Stimulated activated CD4-positive, alpha-beta T cell treated with anti-CD3 and anti-CD28 coated beads, Interleukin-15, amount 100 ng/mL, for 1 hour (primary cell): Measurements from ENCODE around the gene ASB13.
A peak's percentile ranks its signal among the peaks of the same experiment; 100 is the strongest.
"Not testable (repeated sequence)": the region's sequence is repeated elsewhere in the genome, so short reads cannot be mapped to it uniquely, and the experiment has no call there.

Source experiments
- DNase-seq, 2 donors: peaks; one replicate each; pipeline ENCODE4 v3.0.0-alpha.2; 2020; ENCODE audit warnings: low read depth in 1 of 2, low spot score in 1 of 2

The ASB13 gene

DNA sequence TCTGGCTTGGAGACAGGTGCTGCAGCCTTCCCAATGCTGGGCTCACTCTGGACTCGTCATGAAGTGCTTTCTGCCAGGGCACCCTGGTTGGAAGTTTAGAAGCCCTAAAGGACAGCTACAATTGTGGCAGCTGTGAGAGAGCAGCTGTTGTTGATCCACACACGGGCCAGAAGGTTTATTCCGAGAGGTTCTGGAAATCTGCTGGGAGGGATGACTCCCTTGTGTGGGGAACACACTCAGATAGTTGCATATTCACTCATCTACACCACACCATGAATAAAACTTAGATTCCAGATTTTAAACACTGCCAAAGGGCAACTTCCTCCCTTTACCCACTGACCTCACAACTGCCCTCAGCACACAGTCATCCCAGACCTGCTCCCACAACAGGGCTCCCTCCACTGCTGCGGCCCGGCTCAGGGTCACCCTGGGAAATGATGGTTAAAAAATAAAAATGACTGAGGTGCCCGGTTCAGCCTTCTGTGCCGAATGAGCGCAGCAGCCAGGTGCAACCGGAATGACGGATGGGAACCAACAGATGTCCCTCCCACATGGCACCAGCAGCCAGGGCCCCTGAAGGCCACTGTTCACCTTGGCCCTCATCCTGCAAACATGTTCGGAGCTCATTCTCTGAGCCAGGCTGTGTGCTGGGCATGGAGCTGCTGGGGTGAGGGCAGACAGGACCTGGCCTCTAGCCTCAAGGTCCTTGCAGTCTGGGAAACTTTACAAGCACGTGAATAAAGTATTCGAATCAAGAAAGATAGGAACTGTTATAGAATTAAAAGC is 40.2 kb downstream of the ASB13 start:
- DNase-seq: no peak

DNA sequence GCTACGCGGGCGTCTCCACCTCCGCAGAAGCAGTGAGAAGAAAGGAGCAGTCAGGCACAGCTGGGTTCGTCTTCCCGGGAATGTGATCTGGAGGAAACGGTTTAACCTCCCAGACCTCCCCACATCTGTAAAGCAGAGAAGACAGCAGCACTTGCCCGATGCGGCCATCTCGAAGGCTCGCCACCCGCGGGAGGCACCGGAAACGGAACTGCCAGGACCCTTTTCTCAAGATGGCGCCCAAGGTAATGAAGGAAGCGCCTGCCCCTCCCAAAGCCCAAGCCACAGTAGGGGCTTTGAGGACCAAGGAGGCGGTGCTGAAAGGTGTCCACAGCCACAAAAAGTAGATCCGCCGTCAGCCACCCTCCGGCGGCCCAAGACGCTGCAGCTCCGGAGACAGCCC is 41.7 kb downstream of the ASB13 start:
- no peak for DNase-seq

DNA sequence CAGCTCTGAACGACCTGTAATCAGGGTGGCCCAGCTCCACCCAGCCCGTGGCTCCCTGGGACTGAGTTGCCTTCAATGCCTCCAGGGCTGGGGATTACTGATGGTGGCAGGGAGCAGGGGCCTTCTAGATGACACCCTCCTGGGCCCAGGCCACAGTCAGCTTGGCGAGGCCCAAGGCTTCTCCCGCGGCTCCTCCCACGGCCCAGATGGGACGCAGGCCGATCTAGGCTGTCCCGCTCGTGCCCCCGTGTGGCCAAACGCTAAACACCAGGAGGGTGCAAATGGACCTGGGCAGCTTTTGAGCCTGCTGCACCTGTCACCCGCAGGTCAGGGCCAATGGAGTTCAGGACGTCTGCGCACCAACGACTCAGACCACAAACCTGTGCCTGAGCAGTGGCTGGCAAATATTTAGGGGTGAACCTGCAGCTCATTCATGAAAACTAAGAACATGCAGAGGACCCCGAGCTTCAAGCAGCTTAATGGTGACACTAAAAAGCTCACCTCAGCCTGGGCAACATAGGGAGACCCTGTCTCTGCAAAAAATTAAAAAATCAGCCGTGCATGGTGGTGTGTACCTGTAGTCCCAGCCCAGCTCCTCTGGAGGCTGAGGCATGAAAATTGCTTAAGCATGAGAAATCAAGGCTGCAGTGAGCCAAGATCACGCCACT is 43.2 kb downstream of the ASB13 start:
- DNase-seq: peak; percentile 63 to 75

DNA sequence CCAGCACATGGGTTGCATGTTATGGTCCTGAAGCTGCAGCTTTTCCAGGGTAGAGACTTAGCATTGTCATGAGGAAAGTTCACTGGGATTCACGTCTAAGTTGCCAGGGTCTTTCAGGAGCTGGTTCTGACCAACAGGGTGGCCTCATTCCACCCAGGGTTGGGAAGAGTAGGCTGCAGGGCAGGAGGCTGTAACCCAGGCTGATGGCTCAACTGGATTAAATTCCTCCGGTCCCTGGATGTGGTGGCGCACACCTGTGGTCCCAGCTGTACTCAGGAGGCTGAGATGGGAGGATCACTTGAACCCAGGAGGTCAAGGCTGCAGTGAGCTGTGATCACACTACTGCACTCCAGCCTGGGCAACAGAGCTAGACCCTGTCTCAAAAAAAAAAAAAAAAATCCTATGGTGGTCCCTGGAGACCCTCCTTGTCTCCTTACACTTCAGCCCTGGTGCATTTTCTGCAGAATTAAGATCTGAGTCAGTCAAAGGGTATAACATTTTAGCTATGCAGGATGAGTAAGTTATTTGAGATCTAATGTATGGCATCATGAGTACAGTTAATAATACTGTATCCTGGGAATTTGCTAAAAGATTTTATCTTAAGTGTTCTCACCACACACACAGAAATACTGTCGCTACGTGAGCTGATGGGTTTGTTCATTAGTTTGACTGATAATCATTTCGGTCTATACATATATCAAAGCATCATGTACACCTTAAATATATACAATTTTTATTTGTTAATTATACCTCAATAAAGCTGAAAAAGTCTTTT is 44.0 kb downstream of the ASB13 start:
- no peak for DNase-seq

DNA sequence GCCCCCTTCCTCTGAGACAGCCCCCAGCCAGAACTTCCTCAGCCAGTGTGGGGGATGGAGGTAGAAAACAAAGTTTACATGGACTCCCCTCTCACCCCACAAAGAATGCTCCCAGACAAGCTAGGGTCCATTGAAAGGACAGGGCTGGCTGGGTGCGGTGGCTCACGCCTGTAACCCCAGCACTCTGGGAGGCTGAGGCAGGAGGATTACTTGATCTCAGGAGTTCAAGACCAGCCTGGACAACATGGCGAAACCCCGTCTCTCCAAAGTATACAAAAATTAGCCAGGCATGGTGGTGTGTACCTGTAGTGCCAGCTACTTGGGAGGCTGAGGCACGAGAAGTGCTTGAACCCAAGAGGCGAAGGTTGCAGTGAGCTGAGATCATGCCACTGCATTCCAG is 45.0 kb downstream of the ASB13 start:
- DNase-seq: not testable (repeated sequence)

DNA sequence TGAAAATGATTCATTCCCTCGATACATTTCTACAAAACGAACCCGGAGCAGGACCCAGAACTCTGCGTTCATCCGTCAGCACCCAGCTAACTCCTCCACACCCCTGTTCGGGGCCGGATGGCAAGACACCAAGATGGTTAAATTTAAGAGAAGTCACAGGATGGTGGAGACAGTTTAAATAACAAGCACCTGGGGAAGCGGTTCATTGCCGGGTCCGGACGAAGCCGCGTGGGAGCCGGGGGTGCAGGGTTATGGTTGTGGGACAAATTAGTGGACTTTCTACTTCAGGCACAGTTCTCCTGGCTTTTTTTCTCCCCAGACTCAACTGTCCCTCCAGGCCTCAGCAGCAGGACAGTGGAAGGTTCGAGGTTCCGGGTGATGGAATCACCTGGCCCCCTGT is 45.4 kb downstream of the ASB13 start:
- no peak for DNase-seq

DNA sequence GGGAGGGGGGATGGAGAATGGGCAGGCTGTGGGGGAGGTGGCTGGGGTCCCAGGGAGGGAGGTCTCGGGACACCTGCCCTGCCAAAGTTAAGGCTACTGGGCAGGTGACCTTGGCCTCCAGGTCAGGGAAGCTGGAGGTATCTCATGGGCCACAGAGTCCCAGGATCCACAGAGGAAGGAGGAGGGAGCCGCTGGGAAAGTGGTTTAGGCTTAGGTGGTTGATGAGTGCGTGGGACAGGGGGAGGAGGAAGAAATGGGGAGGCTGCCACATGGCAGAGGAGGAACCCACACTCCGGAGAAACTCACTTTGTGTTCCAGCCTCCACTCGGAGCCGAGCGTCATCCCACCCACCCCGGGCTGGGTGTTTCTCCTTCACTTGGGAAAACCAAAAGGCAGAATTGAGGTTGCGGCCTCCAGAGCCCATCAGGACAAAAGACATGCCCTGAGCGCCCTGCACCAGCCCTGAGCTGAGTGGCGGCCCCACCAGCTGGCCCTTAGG is 46.1 kb downstream of the ASB13 start:
- DNase-seq: no peak

DNA sequence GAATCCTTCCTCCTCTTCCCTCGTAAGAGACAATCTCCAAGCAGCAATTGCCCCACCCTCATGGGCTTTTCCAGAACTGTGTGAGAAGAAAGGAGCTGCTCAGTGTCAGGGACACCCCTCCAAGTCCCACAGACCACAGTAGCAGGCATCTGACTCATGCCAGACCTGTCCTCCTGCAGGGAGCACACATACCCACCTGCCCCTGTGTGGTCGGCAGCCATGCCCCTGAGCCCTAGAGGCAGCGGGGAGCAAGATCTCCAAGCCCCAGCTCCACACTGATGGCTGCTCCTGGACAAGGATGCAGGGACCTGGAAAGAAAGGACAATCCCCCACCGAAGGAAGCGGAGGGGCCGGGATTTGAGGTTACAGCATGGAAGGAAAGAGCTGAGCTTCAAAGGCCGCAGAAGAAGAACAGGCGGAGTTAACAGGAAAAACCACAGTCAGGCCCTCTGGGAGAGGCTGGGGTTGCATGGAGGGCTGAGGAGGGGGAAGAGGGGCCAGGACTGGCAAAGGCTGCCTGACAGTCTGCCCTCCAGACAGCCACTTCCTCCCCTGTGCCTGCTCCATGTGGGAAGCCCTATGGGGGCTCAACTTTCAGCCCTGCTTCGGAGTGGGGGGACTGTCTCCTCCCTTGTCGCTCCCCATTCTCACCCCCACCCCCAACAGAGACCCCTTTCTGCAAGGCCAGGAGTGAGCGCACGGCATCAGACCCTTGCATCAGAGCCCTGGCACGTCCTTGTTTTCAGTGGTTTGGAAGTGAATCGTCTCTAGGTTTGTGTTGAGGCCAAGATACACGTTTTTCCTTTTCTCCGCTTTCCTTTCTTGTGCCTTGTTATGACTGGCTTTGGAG is 46.8 kb downstream of the ASB13 start:
- DNase-seq: no peak

DNA sequence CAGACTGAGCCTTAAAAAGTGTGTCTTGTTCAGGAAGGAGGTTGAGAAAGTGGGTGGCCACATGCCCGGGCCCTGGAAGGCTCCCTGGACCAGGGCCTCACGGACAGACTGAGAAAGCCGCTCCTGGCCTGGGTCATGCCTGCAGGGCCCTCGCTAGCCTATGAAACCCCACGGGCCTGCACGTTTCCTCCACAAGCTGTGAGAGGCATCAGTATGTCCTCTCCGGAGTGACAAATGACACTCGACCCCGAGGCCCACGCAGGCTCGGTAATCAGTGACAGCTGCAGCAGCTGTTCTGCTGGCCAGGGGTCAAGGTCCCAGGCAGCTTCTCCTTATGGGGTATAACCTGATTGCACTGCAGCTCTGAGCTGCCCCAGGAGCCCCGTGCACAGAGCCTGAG is 47.6 kb downstream of the ASB13 start:
- DNase-seq: no peak

DNA sequence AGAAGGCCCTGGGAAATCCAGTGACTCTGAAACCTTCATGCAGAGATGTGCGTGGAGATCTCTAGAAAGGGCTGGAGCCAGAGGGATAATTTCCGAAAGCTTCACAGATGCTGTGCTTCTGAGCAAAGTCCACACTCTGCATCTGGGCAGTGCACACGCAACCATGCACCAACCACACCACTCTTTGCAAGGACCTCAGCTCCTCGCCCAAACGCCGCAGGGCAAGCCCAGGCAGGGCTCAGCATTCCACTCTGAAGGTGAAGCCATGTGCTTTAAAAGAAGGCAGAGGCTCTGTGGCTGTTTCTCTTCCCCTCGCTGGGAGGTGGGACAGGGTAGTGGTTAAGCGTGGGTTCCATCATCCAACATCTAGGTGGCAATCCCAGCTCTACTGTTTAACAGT is 48.4 kb downstream of the ASB13 start:
- DNase-seq: no peak

DNA sequence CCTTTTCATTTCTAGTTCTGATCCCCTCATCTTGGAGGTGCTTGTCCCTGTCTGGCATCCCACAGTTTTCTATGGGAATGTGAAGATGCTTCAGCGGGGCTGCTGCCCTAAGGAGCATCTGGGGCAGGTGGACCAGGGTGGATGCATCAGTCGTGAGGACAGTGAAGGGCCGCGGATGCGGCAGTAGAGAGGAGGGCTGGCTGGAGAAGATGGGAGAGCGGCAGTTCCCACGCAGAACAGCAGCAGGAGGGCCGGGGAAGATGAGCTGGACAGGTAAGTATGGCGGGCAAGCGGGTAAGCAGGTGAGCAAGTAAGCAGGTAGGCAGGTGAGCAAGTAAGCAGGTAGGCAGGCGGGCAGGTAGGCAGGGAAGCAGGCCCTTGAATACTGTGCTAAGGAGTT is 48.9 kb downstream of the ASB13 start:
- DNase-seq: no peak

DNA sequence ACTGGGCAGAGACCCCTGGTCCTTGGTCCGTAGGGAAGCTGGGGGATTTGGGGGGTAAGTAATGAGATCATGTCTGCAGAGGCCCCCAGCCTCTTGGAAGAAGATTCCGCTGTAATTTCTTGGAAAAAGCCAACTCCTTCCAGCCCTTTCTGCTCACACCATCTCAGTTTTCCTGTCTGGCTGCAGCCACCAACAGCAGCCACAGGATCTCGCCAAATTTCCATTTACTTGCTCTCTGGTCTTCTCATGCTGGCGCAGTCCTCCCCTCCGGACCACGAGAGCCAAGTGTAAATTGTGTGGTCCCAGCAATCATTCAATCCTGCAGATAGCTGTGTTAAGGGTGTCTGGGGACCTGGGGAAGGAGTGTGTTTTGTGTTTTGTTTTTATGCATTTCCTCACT is 49.6 kb downstream of the ASB13 start:
- no peak for DNase-seq

DNA sequence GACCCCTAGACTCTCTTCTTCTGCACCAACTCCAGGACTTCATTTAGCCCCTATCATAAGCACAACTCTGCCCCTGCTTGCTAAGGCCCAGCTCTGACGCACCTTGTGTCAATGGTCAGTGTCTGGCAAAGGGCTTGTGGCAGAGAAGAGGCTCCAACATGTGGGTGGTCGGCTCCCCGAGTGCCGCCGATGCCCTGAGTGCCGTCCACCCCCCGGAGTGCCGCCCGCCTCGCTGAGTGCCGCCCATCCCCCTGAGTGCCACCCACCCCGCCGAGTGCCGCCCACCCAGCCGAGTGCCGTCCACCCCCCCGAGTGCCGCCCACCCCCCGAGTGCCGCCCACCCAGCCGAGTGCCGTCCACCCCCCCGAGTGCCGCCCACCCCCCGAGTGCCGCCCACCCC is 50.3 kb downstream of the ASB13 start:
- no peak for DNase-seq

DNA sequence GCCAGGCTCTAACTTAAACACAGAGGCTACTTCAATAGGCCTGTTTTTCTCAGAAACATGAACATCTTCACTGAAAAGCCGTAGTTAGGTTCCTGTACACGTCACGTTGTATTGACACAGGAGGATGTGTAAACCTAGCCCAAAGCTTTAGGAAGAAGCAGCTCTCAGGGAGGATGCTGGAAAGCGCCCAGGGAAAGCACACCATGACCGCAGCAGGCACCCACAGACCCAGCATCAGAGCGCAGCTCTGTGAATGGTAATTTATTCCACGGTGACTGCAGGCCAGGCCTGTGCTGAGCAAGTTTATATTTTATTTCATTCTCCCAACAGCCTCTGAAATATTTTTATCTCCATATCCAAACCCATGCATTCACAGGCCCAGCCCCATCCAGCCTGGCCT is 51.1 kb downstream of the ASB13 start:
- DNase-seq: no peak

DNA sequence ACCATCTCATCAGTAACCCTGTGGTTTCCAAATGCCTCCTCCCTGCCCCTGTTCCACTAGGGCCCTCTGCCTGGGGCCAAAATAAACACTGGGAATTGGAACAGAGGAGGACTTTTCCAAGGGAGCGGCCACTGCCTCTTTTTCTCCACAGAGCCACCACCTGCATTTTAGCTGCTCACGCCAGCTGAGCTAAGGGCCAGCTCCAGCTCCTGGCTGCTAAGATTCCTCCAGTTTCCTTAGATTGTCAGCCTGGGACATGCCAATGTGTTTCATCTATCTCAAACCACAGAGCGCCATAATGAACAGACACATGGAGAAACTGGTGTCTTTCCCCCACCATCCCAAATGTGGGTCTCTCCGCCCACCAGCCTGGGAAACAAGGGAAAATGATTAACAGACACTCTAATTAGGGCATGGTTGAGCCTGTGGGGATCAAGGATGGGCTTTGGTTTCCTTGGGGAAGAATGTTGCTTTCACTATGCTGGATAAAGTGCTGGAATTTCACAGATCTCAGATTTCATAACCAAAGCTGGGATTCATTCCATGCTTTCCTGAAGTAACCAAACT is 52.2 kb downstream of the ASB13 start:
- no peak for DNase-seq

DNA sequence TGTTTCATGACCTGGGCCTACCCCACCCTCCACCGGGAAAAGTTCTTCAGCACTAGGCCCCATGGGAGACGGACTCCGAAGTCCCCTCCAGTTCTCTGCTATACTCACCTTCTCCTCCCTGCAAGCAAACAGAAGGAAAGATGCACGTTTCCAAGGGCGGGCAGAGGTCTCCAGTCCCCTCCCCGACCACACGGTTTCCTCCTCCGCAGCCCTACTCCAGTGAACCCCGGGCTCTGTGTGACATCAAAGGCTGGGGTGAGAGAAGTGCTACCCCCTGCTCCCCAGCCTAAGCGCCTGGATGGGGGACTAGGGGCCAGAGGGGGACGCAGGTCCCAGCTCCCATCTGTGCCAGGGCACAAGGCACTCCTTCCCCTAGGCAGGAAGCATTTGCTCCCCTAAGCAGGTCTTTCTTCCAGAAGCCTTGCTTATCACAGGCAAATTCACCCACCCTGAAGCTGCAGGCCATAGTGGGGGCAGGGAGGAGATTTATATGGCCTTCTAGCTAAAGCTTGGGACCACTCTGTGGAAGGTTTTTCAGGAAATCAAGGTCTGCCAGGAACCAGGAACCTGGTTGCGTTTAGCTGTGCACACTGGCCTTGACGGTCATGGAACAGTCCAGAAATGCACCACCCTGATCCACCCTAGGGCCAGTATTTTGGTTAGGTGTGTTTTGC is 52.8 kb downstream of the ASB13 start:
- DNase-seq: no peak

DNA sequence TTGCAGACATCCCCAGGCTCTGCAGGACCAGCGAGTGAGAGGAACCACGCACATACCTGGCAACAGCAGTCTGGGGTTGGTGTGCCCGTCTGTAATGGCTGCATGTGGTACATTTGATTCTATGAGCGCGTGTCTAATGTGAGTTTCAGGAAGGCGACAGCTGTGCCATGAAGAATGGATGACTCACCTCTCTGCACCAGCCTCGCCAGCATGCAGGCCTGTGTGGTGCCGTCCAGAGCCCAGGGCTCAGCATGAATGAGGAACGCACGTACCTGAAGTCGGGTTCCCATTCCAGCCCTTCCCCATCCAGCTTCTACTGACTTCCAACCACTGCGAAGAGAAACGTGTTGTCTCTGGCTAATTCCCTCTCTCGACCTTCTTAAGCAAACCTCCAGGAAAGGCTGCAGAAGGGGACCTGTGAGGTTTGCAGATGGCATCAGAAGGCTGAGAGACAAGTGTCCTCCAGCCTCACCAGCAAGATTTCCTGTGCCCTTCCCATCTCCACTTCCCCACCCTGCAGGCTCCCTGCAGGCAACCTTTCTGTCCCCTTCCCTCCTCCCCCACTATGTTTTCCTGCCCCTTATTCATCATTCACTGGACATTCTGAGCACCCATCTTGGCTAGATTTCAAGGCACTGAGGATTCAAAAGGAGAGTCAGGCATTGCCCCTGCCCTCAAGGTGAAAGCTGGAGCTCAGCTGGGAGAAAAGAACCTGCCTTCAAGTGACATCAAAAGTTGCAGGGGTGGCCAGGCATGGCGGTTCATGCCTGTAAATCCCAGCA is 54.3 kb downstream of the ASB13 start:
- DNase-seq: no peak

DNA sequence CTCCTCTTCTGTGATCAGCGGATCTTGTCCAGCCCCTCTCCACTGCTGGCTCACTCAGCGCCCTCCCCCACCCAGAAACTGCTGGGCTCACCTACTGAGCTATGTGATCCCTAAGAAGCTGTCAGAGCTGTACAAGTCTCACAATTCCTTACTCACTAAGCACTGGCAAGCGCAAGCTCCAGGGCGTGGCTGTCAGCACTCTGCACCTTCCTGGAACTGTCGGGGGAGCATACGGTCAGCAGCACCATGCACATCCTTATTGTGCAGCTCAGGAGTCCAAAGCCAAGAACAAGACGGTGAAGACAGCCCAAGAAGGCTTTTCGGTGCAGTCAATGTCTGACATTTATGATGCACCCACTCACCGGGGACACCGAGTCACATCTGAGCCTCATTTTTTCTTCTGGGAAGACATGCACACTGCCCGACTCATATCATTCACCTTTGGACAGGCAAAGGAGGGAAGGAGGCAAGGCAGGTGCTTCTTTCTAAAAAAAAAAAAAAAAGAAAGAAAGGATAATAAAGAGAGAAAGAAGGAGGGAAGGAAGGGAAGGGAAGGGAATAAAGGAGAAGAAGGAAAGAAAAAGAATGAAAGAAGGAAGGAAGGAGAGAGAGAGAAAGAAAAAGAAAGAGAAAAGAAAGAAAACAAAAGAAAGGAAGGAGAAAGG is 56.3 kb downstream of the ASB13 start:
- DNase-seq: no peak
